ENCODE results near the gene ATP2C2.

DNA sequence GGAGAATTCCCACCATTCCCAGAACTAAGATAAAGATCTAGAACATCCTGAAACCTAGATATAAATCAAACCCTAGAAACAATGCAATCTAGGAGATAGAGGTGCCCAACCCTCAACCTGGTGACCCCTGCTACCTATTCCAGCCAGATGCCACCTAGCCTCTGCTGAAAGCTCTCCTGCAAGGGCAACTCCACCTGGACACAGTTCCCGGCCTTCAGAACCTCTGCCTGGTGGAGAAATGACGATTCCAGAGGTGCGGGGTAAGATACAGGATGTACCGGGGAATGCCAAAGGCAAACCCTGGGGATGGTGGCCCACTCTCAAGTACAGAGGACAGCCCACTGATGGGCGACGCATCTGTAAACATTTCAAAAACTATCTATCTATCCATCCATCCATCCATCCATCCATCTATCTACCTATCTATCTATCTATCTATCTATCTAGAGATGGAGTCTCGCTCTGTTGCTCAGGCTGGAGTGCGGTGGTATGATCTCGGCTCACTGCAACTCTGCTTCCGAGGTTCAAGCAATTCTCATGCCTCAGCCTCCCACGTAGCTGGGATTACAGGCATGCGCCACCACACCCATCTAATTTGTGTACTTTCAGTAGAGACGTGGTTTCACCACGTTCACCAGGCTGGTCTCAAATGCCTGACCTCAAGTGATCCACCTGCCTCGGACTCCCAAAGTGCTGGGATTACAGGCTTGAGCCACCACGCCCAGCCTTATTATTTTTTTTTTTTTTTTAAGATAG lies 117.1 kb downstream of the ATP2C2 start:
- TF ChIP-seq, protein P1, sequence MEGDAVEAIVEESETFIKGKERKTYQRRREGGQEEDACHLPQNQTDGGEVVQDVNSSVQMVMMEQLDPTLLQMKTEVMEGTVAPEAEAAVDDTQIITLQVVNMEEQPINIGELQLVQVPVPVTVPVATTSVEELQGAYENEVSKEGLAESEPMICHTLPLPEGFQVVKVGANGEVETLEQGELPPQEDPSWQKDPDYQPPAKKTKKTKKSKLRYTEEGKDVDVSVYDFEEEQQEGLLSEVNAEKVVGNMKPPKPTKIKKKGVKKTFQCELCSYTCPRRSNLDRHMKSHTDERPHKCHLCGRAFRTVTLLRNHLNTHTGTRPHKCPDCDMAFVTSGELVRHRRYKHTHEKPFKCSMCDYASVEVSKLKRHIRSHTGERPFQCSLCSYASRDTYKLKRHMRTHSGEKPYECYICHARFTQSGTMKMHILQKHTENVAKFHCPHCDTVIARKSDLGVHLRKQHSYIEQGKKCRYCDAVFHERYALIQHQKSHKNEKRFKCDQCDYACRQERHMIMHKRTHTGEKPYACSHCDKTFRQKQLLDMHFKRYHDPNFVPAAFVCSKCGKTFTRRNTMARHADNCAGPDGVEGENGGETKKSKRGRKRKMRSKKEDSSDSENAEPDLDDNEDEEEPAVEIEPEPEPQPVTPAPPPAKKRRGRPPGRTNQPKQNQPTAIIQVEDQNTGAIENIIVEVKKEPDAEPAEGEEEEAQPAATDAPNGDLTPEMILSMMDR (conservative IDR thresholded peaks at IDR 0.05; ENCODE audit: low read depth, low read length) = no peak
- TF ChIP-seq EZH2 (IDR thresholded peaks at IDR 0.05; ENCODE audit: borderline replicate concordance, low read depth, low read length, poor library complexity, severe bottlenecking) = no peak
